Breast epithelium (tissue), 3 donors: Measurements from ENCODE around the gene TXNRD1.

Experiments used
- CTCF ChIP-seq, 3 donors: fragments of 450-650 bp; IDR thresholded peaks; one replicate each; pipeline ENCODE4 v1.5.1; 2016 to 2017; ENCODE audit warnings: antibody characterized with exemption in 3 of 3, mild to moderate bottlenecking in 3 of 3, moderate library complexity in 3 of 3
- POLR2A ChIP-seq: fragments of 450-650 bp; IDR thresholded peaks from one replicate; pipeline ENCODE4 v1.6.1; 2016; ENCODE audit warnings: antibody characterized with exemption, mild to moderate bottlenecking, moderate library complexity

DNA sequence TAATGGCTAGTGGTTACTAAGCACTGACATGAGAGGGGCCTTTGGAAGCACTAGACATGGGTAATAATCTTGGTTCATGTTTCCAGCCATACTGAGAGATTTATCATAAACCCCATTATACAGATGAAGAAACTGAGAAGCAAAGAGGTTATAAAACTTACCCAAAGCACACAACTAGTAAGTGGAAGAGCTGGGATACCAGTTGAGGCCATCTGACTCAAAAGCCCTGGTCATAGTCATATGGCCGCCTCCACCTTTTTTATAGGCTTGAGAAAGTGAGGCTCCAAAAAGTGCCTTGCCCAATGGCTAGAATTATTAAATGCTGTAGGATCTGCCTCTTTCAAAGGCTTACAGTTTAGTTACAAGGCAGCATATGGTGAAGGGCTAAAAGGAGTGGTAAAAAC, 944 bp downstream of the TXNRD1 start:
- TF ChIP-seq CTCF (IDR thresholded peaks at IDR 0.05) (no peak), POLR2A (no peak)
